Astrocyte (in vitro differentiated cells and primary cell): ENCODE data around the gene TANGO2. TPM values are rescaled to one million over a fixed set of nuclear protein-coding genes. Genes with fewer than 3 reads are reported as not detected.

ENCODE experiments used
- DNase-seq: peaks from one replicate; pipeline ENCODE4 v3.0.0-alpha.2; 2010; ENCODE audit warnings: low read depth
- FAIRE-seq: peaks from 2 replicates; lab custom pipeline; 2011; peaks lifted over from hg19 to GRCh38; lab: Jason Lieb, UNC
- H2AFZ ChIP-seq: 2 replicates; pipeline ENCODE4 v1.6.0; 2012; ENCODE audit warnings: low read depth, low read length, inconsistent platforms
- H3K27ac ChIP-seq: 2 replicates; pipeline ENCODE4 v1.5.1; 2011; ENCODE audit warnings: low read depth, low read length, inconsistent platforms
- H3K27me3 ChIP-seq: 2 replicates; pipeline ENCODE4 v1.6.0; 2011; ENCODE audit warnings: low read length, inconsistent platforms; ENCODE audit not compliant: insufficient read depth
- H3K36me3 ChIP-seq: 2 replicates; pipeline ENCODE4 v1.5.1; 2011; ENCODE audit warnings: low read length, inconsistent platforms; ENCODE audit not compliant: insufficient read depth
- H3K4me1 ChIP-seq: 2 replicates; pipeline ENCODE4 v1.5.1; 2011; ENCODE audit warnings: low read length, inconsistent platforms; ENCODE audit not compliant: insufficient read depth
- H3K4me2 ChIP-seq: 2 replicates; pipeline ENCODE4 v1.6.0; 2012; ENCODE audit warnings: low read length, inconsistent platforms
- H3K4me3 ChIP-seq: 2 replicates; pipeline ENCODE4 v1.5.1; 2011; ENCODE audit warnings: low read depth, mild to moderate bottlenecking, low read length, inconsistent platforms; ENCODE audit not compliant: insufficient read depth
- H3K79me2 ChIP-seq: 2 replicates; pipeline ENCODE4 v1.6.0; 2012; ENCODE audit warnings: mild to moderate bottlenecking, low read length, inconsistent platforms; ENCODE audit not compliant: insufficient read depth
- H3K9ac ChIP-seq: 2 replicates; pipeline ENCODE4 v1.6.0; 2012; ENCODE audit warnings: mild to moderate bottlenecking, low read length, inconsistent platforms
- H3K9me3 ChIP-seq: 2 replicates; pipeline ENCODE4 v1.5.1; 2012; ENCODE audit warnings: low read depth, mild to moderate bottlenecking, low read length, inconsistent platforms; ENCODE audit not compliant: insufficient read depth
- H4K20me1 ChIP-seq: 2 replicates; pipeline ENCODE4 v1.6.0; 2012; ENCODE audit warnings: low read length, inconsistent platforms; ENCODE audit not compliant: insufficient read depth
- H3K27ac Mint-ChIP-seq: one replicate; pipeline ENCODE4 v1.8.0; 2021; ENCODE audit warnings: mild to moderate bottlenecking, mixed read lengths; ENCODE audit not compliant: unreplicated experiment
- H3K27me3 Mint-ChIP-seq: one replicate; pipeline ENCODE4 v1.8.0; 2021; ENCODE audit warnings: low read depth, mixed read lengths; ENCODE audit not compliant: unreplicated experiment
- H3K36me3 Mint-ChIP-seq: one replicate; pipeline ENCODE4 v1.8.0; 2021; ENCODE audit warnings: low read depth, mixed read lengths; ENCODE audit not compliant: unreplicated experiment
- H3K4me1 Mint-ChIP-seq: one replicate; pipeline ENCODE4 v1.8.0; 2021; ENCODE audit warnings: low read depth, mixed read lengths; ENCODE audit not compliant: unreplicated experiment
- H3K4me3 Mint-ChIP-seq: one replicate; pipeline ENCODE4 v1.8.0; 2021; ENCODE audit warnings: mild to moderate bottlenecking, moderate library complexity, mixed read lengths; ENCODE audit not compliant: unreplicated experiment
- H3K9me3 Mint-ChIP-seq: one replicate; pipeline ENCODE4 v1.8.0; 2021; ENCODE audit warnings: mild to moderate bottlenecking, mixed read lengths; ENCODE audit not compliant: unreplicated experiment
- EZH2 ChIP-seq: IDR thresholded peaks from 2 replicates; pipeline ENCODE4 v1.6.1; 2012; ENCODE audit warnings: mild to moderate bottlenecking, low read length, inconsistent platforms; ENCODE audit not compliant: insufficient read depth
- total RNA-seq: library from RNA; stranded (reverse); gene quantifications from 2 replicates; pipeline ENCODE4 v1.2.1, GENCODE V29; 2021
- TF ChIP-seq, protein P1 (sequence below): IDR thresholded peaks from 2 replicates; pipeline ENCODE4 v1.5.1; 2011; ENCODE audit warnings: low read depth, mild to moderate bottlenecking, inconsistent platforms, low read length, moderate library complexity; ENCODE audit not compliant: insufficient read depth

TANGO2 gene
- total RNA-seq, 1 donor from 2014 or later = 28.0 TPM

DNA sequence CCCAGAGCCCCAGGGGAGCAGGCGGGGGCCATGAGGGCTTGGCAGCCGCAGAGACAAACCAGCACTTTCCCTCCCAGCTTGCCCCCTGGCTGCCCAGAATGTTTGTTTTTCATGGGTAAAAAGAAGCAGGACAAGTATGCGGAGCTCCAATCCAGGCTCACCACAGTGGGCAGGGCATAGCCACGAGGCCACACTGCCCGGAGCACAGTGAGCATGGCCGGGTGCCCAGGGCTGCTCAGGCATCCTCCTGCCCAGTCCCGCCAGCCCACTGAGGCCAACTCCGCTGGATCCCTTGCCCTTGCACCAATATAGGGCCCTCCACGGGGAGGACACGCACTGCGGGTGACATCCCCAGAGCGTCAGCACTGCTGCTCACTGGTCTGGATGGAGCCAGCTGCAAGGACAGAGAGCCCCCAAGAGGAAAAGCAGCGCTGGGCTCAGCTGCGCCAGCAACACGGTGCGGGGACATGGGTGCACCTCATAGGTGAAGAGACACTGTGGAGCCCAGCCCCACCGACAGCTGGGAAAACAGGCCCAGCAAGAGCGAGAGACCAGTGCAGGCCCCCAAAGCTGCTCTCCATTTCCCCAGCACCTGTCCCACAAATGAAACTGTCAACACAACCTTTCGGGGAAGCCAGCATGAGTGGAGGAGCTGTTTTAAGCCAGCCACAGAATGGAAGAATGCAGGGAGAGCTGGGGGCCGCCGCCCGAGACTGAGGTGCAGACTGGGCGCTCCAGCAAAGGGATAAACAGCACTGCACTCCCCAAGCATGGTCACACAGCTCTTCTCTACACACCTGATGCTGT, 29.1 kb upstream of the TANGO2 start:
- Histone ChIP-seq H3K27me3 (peaks cover 3% of the 10 kb centered on the region), H3K9ac (no peak overlapping the region), H4K20me1 (no peaks in the 10 kb centered on the region), H3K36me3 (no peaks in the 10 kb centered on the region), H3K4me1 (peaks cover 4% of the 10 kb centered on the region), H3K27ac (no peak overlapping the region), H2AFZ (no peak overlapping the region), H3K79me2 (no peaks in the 10 kb centered on the region), H3K9me3 (no peaks in the 10 kb centered on the region), H3K4me3 (no peak overlapping the region), H3K4me2 (no peak overlapping the region)
- FAIRE-seq (no peak), DNase-seq (no peak)
- Mint-ChIP-seq H3K27ac (no peak overlapping the region), H3K4me1 (peaks cover 4% of the 10 kb centered on the region), H3K36me3 (peaks cover 2% of the 10 kb centered on the region), H3K4me3 (no peak overlapping the region), H3K9me3 (no peaks in the 10 kb centered on the region), H3K27me3 (peaks cover 3% of the 10 kb centered on the region)
- no peak for TF ChIP-seq EZH2
- TF ChIP-seq, protein P1, sequence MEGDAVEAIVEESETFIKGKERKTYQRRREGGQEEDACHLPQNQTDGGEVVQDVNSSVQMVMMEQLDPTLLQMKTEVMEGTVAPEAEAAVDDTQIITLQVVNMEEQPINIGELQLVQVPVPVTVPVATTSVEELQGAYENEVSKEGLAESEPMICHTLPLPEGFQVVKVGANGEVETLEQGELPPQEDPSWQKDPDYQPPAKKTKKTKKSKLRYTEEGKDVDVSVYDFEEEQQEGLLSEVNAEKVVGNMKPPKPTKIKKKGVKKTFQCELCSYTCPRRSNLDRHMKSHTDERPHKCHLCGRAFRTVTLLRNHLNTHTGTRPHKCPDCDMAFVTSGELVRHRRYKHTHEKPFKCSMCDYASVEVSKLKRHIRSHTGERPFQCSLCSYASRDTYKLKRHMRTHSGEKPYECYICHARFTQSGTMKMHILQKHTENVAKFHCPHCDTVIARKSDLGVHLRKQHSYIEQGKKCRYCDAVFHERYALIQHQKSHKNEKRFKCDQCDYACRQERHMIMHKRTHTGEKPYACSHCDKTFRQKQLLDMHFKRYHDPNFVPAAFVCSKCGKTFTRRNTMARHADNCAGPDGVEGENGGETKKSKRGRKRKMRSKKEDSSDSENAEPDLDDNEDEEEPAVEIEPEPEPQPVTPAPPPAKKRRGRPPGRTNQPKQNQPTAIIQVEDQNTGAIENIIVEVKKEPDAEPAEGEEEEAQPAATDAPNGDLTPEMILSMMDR = no peak

DNA sequence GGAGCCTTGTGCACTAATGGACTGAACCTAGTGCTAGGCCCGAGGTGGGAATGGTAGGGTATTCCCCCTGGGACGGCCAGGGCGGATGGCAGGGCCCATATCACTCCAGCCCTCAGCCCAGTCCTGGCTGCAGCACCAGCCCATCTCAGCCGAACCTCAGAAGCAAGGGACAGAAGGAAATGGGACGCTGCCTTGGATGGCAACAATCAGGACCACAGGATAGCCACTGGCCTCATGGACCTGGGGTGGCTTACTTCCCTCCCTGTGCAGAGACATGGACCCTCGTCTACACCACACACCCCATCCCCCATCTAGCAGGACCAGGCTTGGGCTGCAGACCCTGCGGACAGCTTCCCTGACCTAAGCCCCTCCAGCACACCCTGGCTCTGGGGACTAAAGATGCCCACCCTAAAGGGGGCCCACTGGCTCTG, 28.4 kb upstream of the TANGO2 start:
- TF ChIP-seq, protein P1 = no peak
- TF ChIP-seq EZH2 = no peak
- H3K4me1 Mint-ChIP-seq = peaks cover 4% of the 10 kb centered on the region
- Histone ChIP-seq H3K4me1 (peaks cover 4% of the 10 kb centered on the region), H3K4me3 (no peak overlapping the region), H3K79me2 (no peaks in the 10 kb centered on the region), H3K9me3 (no peaks in the 10 kb centered on the region), H4K20me1 (no peaks in the 10 kb centered on the region), H2AFZ (no peak overlapping the region), H3K36me3 (no peaks in the 10 kb centered on the region), H3K9ac (no peak overlapping the region), H3K4me2 (no peak overlapping the region), H3K27ac (no peak overlapping the region), H3K27me3 (peaks cover 6% of the 10 kb centered on the region)
- no peaks in the 10 kb centered on the region for H3K9me3 Mint-ChIP-seq
- H3K27me3 Mint-ChIP-seq = peaks cover 3% of the 10 kb centered on the region
- no peak overlapping the region for H3K4me3 Mint-ChIP-seq
- H3K36me3 Mint-ChIP-seq = peaks cover 2% of the 10 kb centered on the region
- DNase-seq (no peak), FAIRE-seq (no peak)
- H3K27ac Mint-ChIP-seq = no peak overlapping the region

DNA sequence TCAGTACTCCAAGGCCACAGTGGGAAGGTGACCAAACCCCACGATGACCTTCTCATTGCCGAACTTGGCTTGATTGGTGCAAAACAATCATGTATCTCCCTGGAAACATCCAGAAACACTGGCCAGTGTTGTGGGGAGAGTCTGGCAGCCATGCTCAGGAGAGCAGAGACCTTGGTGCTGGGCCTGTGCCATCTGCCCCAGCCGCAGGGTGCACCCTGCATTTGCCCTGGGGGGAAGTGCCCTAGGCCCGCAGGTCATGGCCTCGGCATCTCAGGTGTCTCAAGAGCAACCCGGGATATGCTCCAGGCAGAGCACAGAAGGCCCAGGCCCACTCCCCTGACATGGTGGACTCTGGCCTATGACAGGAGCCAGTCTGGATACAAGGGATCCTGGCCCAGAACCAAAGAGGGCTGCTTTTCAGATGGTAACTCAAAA, 28.0 kb upstream of the TANGO2 start:
- H3K36me3 Mint-ChIP-seq = peaks cover 2% of the 10 kb centered on the region
- Histone ChIP-seq H3K4me3 (no peak overlapping the region), H3K36me3 (no peaks in the 10 kb centered on the region), H3K4me1 (peaks cover 4% of the 10 kb centered on the region), H3K9ac (no peak overlapping the region), H3K79me2 (no peaks in the 10 kb centered on the region), H2AFZ (no peak overlapping the region), H3K9me3 (no peaks in the 10 kb centered on the region), H4K20me1 (no peaks in the 10 kb centered on the region), H3K4me2 (no peak overlapping the region), H3K27me3 (peaks cover 6% of the 10 kb centered on the region), H3K27ac (no peak overlapping the region)
- TF ChIP-seq, protein P1 = no peak
- TF ChIP-seq EZH2 = no peak
- DNase-seq (no peak), FAIRE-seq (no peak)
- no peaks in the 10 kb centered on the region for H3K9me3 Mint-ChIP-seq
- peaks cover 3% of the 10 kb centered on the region for H3K27me3 Mint-ChIP-seq
- H3K4me1 Mint-ChIP-seq = peaks cover 4% of the 10 kb centered on the region
- H3K4me3 Mint-ChIP-seq = no peak overlapping the region
- no peak overlapping the region for H3K27ac Mint-ChIP-seq
